Right lung (tissue), 5 donors: ENCODE data around the gene PRLH. TPM values are rescaled to one million over a fixed set of nuclear protein-coding genes. Genes with fewer than 3 reads are reported as not detected.

Experiments used
- DNase-seq, 2 donors: peaks; one replicate each; pipeline ENCODE4 v3.0.0-alpha.2; 2013
- polyA plus RNA-seq, 5 donors: library from polyadenylated mRNA; unstranded; fragments of 120-200 nt; gene quantifications; one replicate each; pipeline versions ENCODE4 v1.2.1 to v1.2.3, GENCODE V29; 2013; ENCODE audit warnings: inconsistent platforms in 1 of 5, low replicate concordance in 1 of 5; ENCODE audit not compliant: insufficient read length in 5 of 5, insufficient read depth in 1 of 5

The PRLH gene
- polyA plus RNA-seq, 5 donors, result not detected

DNA sequence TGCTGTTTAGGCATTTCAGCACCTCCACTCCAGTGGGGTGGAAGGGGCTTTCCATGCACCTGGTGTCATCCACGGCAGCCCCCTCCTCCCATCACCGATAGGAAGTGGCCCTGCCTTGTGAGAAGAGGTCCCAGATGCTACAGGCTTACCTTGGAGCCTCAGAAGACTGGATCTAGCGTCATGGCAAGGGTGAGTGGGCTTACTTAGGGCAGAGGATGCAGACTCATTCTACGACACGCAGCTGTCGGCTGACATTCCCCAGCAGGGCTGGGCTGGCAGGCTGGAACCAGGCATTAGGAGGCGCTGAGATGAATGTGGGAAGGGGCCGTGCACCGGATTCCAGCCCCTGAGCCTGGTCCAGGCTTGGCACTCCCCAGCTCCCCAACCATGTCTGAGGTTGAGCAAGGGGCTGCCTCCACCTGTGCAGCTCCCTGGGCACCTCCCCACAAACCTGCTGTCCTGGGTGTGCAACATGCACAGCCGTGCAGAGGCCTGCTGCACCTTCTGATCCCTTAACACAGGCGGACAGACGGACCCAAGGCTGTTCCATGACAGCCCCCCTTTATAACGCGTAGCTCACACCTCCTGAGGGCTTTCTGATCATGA, 1.7 kb upstream of the PRLH start:
- DNase-seq, result no peak

DNA sequence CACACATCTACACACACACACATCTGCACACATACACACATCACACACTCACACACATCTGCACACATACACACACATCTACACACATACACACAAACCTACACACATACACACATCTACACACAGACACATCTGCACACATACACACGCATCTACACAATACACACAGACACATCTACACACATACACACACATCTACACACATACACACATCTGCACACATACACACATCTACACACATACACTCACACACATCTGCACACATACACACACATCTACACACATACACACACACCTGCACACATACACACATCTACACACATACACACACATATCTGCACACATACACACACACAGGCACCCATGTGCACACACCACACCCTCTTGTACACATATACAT, 400 bp upstream of the PRLH start:
- DNase-seq, result no peak

DNA sequence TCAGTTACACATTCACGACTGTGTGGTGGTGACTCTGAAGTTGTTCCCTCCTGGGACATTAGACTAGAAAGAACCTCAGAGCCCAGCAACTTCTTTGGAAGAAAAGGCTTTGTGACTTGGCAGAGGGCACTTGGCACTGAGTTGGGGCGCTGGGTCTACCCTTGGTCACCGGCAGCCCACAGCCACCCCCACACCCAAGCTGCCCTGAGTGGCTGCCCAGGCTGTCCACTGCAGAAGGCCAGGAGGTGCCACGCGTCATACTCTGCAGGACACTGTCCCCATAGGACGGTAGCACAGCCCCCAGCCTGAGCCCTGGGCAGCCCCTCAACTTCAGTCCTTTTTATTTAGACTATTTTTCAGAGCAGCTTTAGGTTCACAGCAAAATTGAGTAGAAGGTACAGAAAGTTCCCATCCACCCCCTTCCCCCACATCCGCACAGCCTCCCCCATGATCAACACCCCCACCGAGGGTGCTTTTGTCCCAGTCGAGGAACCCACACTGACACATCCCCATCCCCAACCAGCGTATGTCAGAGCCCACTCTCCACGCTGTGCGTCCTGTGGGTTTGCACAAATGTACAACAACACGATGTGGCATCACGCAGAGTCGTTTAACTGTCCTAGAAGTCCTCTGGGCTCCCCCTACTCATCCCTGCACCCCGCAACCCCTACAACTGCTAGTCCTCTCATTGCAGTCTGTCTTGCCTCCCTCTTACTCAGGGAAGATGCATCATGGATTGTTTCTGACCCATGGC, 1.1 kb downstream of the PRLH start:
- no peak for DNase-seq

DNA sequence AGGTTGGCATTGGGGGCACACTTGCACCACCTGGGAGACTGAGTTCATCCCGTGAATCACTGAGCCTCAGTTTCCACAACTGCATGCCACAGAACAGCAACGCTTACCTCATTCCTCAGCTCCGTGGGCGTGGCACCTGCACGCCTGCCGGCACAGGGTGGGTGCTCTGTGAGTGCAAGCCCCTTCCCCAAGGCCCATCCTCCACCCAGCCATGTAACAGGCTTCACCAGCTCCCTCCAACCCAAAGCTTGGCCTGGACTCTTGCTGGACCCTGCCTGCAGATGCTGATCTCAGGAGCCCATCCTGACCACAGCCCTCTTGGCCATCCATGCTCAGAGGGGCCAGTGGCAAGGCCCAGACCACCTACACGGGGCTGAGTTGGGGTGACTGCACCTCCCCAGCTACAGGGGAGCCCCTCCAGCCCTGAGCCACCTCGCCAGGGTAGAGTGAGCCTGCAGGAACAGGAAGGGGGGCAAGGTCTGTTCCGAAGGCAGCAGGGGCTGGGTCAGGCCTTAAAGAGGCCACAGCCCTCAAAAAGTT, 1.8 kb downstream of the PRLH start:
- no peak for DNase-seq

DNA sequence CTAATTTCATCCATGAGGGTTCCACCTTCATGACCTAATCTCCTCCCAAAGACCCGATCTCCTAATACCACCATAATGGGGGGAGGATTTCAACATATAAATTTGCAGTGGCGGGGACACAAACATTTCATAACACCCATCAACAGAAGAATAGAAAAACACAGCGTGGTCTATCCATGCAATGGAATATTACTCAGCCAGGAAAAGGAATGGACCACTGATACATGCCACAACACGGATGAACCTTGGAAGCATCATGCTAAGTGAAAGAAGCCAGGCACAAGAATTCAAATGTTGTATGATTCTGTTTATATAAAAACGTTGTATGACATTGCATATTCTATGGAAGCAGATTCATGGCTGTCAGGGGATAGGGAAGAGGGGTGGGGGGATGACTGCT, 2.7 kb downstream of the PRLH start:
- DNase-seq, result no peak

DNA sequence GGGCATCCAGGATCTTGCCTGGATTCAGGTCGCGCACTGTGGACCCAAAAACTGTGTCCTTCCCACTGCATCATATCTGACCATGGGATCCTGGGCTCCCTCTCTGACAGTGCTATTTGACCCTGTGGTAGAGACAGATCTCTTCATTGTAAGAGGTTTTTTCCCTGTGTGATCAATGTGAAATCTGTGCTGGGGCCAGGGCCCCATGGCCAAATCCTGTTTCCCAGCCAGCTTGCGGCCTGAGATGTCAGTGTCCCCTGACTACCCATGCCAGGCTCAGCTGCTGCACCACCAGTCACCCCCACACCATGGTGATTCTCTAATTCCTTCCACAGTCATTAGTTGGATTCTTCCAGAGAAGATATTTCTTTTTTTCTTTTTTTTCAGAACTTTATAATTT, 3.5 kb downstream of the PRLH start:
- DNase-seq, result no peak

DNA sequence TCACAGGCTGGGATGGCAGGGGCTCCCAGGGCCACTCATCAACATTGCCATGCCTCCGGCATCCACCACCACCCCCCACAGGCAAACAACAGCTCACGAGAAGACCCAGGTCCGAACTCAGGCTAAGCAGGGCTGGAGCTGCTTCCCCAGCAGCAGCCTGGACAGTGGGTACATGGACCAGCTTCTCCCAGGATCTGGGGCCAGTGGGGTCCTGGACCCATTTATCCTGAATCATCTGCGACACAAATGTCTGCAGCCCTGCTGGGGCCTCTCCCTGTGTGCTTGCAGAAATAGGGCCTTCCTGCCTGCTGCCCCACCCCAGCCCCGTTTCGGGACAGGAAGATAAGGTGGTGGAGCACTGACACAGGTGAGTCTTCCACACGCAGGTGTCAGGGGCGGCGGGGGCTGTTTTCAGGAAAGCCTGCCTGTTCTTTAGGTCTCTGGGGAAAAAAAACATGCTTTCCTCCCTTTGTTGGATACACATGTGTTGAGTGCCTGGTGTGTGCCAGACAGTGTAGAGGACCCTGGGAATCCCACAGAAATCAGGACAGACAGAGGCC, 4.5 kb downstream of the PRLH start:
- DNase-seq, result no peak

DNA sequence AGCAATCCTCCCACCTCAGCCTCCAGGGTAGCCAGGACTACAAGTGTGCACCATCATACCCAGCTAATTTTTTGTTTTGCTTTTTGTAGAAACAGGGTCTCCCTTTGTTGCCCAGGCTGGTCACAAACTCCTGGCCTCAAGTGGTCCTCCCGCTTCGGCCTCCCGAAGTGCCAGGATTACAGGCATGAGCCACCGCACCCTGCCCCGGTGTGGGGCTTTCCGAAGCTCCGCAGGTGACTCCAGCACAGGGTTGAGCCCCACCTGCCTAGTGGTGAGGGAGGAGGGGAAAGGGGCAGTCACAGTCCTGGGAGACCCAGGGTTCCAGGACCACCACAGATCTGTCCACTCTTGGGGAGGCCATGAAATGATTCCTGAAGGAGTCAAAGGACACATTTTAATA, 5.2 kb downstream of the PRLH start:
- no peak for DNase-seq

DNA sequence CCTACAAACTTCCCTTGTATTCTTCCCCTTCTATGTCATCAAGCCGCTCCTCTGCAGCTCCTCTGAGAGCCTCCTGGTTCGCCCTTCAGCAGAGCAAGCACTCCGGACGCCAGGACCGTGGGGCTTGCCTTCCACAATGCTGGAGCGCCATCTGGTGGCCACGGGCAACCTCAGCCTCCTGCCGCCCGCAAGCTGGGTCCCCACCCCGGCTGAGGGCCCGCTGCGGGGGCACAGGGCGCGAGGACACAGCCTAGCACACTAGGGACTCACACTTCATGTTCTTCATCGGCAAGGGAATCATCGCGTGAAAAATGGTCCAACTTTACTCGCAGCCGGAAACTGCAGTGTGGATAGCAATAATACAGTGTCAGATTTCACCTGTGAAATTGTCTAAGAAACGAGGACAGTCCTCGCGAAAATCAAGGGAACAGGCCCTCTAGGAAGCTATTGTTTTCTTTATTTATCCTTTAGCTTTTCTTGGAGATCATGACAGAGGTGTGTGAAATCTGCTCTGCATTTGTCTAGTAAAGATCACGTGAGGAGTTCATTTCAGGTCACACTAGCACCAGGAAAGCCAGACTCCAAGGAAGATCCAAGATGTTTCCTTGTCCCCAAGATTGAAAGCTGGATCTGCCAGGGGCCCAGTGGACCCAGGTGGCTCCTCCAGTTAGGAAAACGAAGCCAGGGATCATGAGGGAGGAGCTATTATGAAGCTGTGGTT, 5.8 kb downstream of the PRLH start:
- peak; percentile 79 to 83 for DNase-seq

DNA sequence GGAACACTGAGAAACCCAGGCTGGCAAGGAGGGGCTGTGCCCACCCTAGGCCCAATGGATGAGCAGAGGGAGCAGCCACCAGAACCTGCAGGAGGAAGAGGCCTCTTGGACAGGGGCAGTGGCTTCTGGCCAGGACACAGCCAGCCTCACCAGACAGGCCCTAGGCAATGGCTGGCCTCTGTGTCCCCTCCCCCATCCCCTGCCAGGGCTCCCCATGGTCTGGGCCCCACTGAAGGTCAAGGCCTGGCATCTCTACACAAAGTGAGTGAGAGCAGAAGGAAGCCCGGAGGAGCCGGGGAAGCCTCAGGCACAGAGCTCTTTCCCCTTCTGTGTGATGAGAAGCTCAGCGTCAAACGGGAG, 6.3 kb downstream of the PRLH start:
- DNase-seq, result no peak

DNA sequence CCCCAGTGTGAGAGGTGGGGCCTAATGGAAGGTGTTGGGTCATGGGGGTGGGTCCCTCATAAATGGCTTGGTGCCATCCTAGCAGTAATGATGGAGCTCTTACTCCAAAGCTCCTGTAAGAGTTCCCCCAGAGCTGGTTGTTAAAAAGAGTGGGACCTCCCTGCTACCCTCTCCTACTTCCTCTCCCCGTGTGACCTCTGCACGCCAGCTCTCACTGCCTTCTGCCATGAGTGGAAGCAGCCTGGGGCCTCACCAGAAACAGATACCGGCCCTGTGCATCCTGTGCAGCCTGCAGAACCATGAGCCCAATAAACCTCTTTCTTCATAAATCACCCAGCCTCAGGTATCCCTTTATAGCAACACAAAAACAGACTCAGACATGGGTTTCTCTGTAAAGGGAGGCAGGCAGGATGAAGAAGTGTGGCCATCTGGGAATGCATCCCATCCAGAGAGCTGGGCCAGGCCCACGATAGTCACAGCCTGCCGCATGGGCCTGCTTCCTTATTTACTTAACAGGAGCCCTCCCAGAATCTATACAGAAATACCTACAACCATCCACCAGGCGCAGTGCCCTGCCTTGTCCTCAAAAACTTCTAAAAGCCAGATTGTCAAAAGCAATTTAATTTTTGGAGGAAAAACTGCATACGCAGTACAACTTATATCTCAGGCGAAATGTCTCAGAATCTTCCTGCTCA, 7.5 kb downstream of the PRLH start:
- DNase-seq, result no peak

DNA sequence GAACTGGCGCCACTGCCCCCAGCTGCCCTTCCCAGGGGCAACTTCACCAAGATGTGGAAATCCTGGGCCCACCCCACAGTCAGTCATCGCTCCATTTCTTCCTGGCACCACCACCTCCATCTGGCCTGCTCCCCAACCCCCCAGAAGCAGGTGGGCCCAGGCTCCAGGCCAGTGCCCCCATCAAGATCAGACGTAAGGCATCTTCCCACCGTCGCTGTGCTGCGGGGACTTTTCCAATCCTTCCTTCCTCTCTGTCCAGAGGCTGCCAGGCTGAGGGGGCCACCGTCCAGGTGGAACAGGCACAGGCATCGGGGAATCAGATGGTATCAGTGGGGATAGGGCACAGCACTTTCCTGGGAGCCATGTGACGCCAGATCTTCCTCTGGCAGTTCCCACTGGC, 8.1 kb downstream of the PRLH start:
- no peak for DNase-seq

DNA sequence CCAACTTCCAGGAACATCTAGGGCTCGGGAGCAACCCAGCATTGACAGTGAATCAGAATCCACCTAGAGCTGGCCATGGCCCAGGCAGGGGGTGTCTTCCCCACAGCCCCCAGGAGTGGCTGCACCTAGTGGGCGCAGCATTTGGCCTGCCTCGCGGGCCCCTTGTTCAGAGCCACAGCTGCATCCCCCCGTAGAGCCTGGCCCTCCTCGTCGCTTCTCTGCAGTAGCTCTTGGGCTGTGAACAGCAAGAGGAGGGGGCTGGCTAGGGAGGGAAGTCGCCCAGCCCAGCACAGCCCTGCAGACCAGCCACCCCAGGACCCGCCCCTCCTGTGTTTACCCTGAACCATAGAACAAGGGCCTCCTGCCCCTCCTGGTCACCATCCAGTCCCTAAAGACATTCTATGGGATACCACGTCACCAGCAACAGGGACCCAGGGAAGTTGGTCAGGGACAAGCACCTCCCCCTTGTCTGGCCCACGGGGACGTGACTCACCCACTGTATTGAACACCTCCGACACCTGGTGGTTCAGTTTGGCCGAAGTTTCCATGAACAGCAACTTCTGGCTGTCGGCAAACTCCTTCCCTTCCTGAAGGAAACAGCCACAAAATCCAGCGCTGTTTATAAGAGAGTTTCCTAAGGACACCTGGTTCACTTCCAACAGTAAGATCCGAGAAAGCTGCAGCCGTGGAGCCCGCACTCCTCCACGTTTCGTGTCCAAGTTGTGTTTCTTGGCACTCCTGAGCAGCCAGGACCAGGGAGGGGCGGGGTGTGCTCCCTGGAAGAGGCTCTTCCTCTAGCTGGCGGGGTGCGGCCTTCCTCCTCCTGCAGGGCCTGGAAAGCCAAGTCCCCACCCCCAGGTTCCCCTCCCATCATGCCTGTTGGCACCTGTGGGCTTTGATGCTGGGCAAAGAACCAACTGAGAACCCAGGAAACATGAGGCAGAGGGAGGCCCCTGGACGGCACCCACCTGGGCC, 8.8 kb downstream of the PRLH start:
- DNase-seq, result no peak

DNA sequence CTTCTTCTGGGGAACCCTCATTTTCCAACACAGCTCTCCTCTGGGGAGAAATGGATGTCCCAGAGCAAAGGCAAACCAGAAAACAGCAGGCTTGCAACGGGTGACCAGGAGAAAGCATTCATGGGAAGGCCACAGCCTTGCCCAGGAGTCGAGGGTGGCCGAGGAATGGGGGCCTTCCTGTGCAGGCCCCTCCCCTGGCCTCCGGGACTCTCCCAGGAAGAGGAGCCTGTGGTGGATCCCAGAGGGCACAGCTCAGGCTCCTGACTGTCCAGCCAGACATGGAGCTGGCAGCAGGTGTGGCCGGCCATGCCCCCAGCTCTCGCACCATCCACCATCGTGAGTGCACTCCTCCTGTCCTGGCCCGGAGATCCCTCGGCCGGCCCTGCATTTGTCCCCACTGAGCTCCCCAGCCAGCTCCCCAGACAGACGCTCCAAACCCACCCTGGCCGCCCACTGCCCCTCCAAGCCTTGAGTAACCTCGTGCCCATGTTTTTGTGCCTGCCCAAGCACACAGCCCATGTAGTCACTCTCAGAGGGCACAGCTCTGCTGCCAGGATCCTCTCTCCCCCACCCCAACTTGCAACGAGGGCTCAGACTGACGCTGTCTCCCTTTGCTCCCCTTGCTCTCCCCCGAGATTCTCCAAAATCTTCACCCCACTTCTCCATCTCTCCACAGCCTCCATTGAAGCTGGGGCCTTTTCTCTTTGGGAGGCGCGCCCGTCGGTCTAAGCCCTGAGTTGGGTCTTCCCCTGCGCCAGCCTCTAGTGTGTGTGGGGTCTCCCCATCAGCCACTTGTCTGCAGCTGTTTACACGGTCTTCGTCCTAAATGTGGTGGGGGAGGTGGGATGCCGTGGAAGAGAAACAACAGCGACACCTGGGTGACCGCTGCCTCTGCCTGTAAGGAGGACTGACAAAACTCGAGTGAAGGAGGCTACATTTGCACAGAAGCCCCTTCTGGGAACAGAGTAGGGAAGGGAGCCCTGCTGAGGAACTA, 9.8 kb downstream of the PRLH start:
- no peak for DNase-seq

DNA sequence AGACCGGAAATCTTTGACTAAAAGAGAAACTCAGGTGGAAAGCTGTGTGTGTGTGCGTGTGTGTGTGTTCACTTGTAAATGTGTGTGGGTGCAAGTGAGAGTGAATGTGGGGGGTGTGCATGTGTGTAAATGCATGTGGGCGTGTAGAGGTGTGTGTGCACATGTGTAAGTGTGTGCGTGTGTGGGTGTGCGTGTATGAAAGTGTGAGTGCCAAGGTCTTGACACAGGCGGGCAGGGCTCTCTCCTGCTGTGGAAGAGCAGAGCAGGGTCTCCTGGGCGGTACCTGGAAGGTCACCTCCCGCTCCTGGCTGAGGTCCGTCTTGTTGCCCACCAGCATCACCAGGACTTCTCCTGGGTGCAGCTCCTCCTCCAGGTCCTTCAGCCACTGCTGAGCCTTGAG, 10.6 kb downstream of the PRLH start:
- no peak for DNase-seq

DNA sequence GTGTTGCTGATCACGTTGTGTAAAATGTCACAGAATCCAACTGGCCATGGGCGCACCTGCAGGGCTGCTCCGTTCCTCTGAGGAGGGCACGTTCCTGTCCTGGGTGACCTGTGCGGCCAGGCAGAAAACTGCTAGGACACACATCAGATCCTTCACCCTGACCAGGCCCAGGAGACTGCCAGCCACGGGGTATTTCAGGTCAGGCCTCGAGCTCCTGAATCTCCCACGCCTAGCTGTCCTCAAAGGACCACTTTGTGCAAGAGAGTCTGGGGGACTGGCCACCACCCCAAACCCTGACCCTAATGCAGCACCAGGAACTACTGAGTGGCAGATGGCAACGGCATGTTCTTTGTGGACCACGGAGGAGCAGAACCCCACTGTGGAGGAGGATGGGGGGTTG, 11.1 kb downstream of the PRLH start:
- no peak for DNase-seq

DNA sequence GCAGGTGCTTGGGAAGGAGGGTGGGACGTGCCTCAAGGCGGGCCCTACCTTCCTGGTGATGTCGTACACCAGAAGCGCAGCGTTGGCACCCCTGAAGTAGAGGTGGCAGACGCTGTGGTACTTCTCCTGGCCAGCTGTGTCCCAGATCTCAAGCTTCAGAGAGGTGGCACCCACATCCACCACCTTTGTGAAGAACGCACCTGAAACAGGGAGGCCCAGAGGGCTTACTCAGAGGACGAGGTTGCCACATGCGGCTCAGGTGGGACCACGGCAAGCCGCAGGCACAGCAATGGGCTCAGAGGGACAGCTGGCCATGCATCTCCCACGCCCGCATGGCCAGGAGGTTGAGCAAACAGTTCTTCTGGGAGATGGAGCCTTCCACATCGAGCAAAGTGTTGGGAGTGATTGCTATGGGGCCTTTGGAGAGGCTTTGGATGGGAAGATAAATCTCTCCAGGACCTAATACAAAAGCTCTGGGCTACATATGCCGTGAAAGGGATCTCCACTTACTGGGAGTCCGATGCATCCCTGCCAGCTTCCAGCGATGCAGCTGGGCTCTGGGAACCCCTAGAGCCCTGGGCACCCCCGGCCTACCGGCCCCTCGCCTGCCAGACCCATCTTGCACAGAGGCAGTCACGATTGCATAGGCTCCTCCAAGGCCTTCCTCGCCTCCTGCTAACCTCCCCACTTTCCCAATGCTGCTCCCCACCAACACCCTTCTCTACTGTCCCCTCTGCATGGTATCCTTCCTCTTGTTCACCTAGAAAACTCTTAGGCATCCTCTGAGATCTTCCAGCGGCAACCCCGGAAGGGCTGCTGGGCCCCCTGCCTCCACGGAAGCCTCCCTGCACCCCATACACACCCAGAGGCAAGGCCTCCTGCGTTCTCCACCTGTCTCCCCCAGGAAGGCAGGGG, 11.8 kb downstream of the PRLH start:
- DNase-seq, result no peak

DNA sequence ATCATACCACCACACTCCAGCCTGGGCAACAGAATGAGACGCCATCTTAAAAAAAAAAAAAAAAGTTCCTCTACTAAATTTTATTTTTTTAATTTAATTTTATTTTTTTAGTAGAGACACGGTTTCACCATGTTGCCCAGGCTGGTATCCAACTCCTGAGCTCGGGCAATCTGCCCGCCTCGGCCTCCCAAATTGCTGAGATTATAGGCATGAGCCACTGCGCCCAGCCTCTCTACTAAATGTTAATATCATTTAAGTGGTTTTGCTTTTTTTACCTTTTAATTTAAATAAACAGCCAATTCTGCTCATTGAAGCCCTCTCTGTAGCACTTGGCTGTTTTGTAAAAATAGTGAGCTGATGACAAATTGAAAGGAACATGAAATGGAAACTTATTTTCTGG, 15.0 kb downstream of the PRLH start:
- DNase-seq, result no peak
